GM10266 (cell line): ENCODE measurements around the gene FAM222A.

Experiments
- DNase-seq: peaks from one replicate; pipeline ENCODE4 v3.0.0; 2012; ENCODE audit errors: extremely low spot score
- TF ChIP-seq, protein P1 (sequence below): IDR thresholded peaks from 2 replicates; pipeline ENCODE4 v1.5.1; 2012; ENCODE audit warnings: mild to moderate bottlenecking, low read depth; ENCODE audit not compliant: control insufficient read depth, insufficient read depth; ENCODE audit errors: missing control alignments

FAM222A gene

DNA sequence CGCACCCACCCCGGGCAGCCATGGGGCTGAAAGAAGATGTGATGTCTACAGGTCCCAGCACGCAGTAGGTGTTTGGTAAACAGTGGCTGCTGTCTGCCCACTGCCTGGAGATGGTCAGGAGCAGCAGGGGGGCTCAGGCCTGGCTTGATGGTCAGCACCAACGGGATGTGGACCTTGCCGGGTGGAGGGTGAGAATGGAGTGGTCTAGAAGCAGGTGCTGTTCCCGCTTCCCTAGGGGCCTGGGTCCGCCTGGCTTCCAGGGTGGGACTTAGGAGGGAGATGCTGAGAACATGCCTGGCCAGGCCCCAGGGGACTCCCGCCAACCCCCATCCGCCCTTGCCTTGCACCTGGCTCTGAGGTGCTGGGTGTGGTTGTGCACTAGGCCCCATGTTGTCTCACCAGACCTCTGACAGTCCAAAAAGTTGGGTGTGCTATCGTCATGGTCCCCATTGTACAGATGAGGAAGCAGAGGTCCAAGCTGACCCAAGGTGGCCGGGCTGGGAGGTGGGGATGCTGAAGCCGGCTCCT, 12.9 kb downstream of the FAM222A start:
- TF ChIP-seq, protein P1, sequence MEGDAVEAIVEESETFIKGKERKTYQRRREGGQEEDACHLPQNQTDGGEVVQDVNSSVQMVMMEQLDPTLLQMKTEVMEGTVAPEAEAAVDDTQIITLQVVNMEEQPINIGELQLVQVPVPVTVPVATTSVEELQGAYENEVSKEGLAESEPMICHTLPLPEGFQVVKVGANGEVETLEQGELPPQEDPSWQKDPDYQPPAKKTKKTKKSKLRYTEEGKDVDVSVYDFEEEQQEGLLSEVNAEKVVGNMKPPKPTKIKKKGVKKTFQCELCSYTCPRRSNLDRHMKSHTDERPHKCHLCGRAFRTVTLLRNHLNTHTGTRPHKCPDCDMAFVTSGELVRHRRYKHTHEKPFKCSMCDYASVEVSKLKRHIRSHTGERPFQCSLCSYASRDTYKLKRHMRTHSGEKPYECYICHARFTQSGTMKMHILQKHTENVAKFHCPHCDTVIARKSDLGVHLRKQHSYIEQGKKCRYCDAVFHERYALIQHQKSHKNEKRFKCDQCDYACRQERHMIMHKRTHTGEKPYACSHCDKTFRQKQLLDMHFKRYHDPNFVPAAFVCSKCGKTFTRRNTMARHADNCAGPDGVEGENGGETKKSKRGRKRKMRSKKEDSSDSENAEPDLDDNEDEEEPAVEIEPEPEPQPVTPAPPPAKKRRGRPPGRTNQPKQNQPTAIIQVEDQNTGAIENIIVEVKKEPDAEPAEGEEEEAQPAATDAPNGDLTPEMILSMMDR: no peak
- no peak for DNase-seq

GRCh38 chr12:109727039-109727723, 13.6 kb downstream of the FAM222A start:
- no peak for DNase-seq
- TF ChIP-seq, protein P1: no peak

- no peak for DNase-seq
- TF ChIP-seq, protein P1: no peak
Observed at GRCh38 chr12:109727746-109728726, 14.4 kb downstream of the FAM222A start.

- DNase-seq: no peak
- TF ChIP-seq, protein P1: no peak
Observed at GRCh38 chr12:109728921-109729320, 15.3 kb downstream of the FAM222A start.

DNA sequence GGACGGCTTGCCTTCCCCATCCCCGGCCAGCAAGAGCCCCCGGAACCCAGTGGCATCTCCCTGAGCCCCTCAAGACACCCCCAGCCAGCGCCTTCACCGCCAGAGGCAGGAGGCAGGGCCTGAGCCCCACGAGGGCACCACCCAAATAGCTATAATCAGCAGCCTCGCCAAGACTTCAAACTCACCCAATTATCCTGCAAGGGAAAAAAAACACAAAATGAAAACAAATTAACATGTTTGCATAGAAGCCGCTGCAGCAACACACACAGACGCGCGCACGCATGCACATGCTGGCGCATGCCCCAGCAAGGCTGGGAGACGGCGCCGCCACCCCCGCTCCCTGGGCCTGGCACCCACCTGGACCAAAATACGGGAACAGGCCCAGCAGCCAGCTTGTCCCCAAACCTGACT, 15.8 kb downstream of the FAM222A start:
- TF ChIP-seq, protein P1: no peak

GRCh38 chr12:109729801-109730200, 16.2 kb downstream of the FAM222A start:
- TF ChIP-seq, protein P1: no peak
- DNase-seq: no peak

More for the DNA sequence above, 15.8 kb downstream of the FAM222A start:
- no peak for DNase-seq
